T-helper 1 cell (primary cell): ENCODE data around the gene MIOX.
A peak's percentile ranks its signal among the peaks of the same experiment; 100 is the strongest.
"Not testable (repeated sequence)": the region's sequence is repeated elsewhere in the genome, so short reads cannot be mapped to it uniquely, and the experiment has no call there.

Experiments
- DNase-seq, 5 donors: peaks; one replicate each; pipeline ENCODE4 v3.0.0-alpha.2; 2012 to 2020

The MIOX gene

DNA sequence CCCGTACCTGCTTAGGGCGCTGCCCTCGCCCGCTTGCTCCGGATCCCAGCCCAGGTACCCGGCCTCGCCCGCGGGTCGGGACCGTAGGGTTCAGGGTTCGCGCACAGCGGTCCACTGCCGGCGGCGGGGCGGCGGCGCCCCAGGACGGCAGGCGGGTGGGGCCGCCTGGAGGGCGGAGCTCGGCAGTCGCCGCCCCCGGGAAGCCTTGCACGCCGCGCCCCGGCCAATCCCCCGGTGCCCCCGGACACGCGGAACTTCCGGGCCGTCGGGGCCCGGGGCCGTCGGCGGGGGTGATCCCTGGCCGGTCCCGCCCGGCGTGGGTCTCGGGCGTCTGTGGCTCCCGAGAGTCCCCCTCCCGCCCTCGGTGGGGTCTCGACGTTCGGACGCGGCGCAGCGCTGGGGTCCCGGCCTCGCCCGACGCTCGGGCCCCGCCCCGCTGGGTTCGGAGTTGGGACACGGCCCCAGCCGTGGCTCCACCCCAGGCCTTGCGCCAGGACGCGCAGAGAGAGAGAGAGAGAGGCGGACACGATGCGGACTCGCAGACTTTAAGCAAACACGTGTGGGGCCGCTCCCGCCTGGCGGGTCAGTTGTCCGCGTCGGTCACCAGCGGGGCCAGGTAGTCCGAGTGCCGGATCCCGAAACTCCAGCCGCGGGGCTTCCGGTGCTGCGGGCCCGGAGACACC is 43.4 kb downstream of the MIOX start, which contains the start of gene TYMP:
TYMP (minus strand) TSS at position 116 of the 683 bp plus-strand sequence. CDS start 303 bp downstream, outside the sequence.
- DNase-seq: peak; percentile 48 to 82 (median 52)

DNA sequence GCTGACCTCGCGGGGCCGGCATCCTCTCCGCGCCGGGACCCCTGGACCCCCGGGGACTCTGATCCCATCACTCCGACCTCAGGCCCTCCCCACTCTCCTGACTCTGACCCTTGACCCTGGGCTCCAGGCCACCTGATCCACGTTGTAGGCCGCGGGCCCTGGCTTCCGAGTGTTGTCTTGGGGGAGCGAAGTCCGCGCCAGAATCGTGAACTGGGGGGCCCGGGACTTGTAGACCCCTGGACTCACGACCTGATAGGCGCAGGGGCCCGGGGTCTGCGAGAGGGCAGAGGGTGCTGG is 43.9 kb downstream of the MIOX start:
- no peak for DNase-seq

DNA sequence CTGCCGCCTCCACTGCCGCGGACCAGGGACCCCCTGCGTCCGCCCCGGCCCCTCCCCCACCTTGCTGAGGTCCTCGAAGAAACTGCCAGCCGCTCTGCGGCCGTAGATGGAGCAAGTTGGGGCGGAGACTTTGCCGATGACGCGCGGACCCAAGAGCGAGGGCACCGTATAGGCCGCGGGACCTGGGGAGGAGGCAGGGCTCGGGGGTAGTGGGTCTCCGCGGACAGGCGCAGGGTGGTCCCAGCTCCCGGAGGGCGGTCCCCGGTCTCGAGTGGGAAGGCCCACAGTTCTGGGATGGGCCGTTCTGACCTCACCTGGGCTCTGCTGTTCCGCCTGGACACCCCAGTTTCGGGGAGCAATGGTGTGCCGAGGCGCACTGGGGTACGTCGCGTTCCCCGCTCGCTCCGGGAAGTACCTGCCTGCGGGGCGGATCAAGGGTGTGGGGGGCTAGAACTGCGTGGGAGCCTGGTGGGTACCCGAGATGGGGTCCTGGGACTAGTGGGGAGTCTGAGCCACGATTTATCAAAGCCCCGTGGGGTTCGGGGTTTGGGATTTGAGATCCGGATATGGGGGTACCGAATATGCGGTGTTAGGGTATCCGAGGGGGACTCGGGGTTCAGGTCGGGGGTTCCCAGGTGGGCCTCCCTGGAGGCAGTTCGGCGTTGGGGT is 44.4 kb downstream of the MIOX start:
- DNase-seq: peak; percentile 47 to 92 (median 65)

DNA sequence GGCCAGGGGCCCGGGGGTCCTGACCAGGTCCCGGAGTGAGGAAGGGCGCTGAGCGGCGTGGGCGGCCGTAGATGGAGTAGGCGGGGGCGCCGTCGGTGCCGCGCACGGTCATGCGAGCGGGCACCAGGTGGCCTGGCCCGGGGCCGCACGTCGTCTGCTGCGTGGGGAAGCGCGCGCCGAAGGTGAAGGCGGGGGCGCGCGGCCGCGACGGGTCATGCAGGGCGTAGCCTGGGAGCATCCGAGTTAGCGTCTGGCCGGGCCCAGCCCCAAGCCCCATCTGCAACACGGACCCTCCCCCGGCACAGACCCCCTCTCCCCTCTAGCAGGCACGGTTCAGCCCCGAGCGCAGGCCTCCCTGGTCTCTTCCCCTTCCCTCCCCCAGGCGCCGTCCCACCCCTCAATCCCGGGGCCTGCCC is 44.9 kb downstream of the MIOX start:
- DNase-seq: peak in 4 of 5 donors; percentile 47 to 86 (median 57)

DNA sequence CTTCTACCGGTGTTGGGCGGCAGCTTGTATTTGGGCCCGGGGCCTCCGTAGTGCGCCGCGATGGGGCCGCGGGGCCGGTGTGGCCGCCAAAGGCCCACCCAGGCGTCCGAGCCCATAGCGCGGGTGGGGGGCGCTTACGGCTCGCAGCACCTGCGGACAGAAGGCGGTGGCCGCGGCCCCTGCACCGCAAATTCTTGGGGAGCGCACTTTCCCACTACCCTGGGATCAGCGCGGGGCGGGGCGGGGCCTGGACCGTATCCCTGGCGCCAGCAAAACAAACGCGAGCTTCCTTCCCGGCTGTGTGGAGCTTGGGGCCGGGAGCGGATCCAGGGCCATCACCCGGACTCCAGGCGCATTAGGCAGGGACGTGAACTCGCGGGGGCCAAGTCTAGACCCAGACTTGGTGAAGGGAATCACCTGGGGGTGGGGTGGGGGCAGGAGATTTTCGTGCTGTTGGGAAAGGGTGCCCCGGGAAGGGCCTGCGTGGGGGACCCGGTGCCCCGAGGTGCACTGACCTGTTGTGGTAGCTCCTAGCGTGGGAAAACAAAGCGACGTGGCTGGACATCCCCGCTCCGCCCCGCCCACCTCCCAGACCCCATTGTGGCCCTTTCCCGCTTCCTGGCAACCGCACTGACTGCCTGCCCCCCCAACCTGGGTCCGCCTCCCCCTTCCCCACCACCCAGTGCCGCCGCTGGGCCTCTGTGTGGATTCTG is 45.5 kb downstream of the MIOX start:
- no peak for DNase-seq

DNA sequence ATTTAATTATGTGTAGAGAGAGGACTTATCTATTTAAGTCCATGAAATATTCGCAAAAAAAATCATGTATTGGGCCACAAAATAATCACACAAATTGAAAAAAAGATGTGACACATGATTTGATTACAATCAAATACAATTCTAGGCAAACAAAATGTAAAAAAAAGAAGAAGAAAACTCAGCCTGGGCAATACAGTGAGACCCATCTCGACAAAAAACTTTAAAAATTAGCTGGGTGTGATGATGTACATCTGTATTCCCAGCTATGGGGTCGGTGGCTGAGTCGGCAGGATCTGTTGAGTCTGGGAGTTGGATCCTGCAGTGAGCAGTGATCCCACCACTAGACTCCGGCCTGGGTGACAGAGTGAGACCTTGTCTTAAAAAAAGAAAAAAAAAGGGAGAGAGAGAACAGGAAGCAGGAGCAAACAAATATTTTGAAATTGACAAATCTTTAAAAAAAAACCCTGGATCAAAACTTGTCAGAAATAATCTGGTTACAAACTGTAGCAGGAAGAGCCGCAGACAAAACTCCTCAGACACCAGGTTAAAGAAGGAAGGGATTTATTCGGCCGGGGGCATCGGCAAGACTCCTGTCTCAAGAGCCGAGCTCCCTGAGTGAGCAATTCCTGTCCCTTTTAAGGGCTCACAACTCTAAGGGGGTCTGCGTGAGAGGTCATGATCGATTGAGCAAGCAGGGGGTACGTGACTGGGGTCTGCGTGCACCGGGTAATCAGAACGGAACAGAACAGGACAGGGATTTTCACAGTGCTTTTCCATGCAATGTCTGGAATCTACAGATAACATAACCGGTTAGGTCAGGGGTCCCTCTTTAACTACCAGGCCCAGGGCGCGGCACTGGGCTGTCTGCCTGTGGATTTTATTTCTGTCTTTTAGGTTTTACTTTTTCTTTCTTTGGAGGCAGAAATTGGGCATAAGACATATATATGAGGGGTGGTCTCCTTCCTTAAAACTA is 46.5 kb downstream of the MIOX start:
- no peak for DNase-seq

DNA sequence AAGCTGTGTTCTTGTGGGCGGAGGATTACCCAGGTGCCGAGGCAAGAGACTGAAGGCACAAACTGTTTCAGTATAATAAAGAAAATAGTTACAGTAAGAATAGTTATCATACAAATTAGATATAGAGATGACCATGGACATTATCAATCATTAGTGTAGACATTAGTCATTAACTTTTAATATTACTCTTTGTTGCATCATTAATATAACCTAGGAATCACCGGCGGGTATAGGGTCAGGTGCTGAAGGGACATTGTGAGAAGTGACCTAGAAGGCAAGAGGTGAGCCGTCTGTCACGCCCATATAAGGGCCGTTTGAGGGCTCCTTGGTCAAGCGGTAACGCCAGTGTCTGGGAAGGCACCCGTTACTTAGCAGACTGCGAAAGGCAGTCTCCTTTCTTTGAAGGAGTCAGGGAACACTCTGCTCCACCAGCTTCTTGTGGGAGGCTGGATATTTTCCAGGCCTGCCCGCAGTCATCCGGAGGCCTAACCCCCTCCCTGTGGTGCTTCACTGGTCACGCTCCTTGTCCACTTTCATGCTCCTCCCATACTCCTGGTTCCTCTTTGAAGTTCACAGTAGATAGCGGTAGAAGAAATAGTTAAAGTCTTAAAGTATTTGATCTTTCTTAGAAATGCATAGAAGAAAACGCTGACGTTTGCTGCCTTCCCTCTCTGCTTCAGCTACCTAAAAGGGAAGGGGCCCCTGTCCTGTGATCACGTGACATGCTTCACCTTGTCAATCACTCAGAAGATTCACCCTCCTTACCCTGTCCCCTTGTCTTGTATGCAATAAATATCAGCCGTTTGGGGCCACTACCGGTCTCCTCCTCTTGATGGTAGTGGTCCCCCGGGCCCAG is 47.4 kb downstream of the MIOX start:
- DNase-seq: not testable (repeated sequence)

DNA sequence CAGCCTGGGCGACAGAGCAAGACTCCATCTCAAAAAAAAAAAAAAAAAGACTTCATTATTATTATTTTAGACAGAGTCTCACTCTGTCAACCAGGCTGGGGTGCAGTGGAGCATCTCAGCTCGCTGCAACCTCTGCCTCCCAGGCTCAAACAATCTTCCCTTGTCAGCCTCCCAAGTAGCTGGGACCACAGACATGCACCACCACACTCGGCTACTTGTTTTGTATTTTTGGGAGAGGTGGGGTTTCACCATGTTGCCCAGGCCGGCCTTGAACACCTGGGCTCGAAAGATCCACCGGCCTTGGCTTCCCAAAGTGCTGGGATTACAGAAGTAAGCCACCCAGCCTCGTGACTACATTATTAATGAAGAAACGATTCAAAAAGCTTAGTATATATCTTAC is 48.5 kb downstream of the MIOX start:
- DNase-seq: no peak

DNA sequence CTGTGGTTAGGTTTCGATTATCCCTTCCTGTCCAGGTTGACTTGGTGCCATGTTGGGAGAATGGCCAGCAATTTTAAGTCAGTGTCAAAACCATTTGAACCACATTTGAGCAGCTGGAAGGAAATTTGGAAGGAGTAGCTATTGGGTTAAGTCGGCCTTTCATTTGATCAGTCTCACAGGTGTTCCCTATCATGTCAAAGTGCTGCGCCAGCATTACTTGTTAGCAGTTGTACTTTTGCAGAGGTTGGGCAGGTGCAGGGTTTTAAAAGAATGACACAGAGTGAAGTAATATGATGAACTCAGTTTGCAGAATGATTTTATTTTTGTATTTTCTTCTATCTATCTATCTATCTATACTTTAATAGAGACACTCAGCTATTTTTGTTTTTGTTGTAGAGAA is 49.6 kb downstream of the MIOX start:
- DNase-seq: no peak

DNA sequence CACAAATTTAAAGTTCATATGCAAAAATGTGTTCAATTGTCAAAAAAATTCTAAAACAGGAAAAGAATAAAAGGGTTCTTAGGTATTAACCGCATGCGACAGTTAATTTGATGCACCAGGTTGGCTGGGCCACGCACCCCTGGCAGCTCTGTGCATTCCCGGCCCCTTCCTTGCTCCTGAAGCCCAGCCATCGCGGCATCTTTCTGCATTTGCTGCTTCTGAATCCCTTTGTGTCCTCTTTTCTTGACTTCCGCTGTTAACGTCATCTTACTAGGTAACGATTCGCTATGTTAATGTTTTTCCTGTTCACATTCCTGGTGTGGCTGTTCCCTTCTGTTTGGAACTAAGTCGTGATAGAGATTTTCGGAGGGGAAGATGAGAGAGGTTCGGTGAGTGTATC is 51.1 kb downstream of the MIOX start:
- DNase-seq: no peak
